Stimulated activated CD8-positive, alpha-beta memory T cell treated with anti-CD3 and anti-CD28 coated beads, Interleukin-2, amount 100 ng/mL, for 48 hours (primary cell): ENCODE measurements around the gene CTAGE8.
"Not testable (repeated sequence)": the region's sequence is repeated elsewhere in the genome, so short reads cannot be mapped to it uniquely, and the experiment has no call there.

ENCODE experiments used
- DNase-seq, 2 donors: peaks; one replicate each; pipeline ENCODE4 v3.0.0-alpha.2; 2020; ENCODE audit warnings: low read depth in 2 of 2

The CTAGE8 gene

GRCh38 chr7:144259067-144259466, 10.0 kb downstream of the CTAGE8 start:
- DNase-seq = not testable (repeated sequence)

DNA sequence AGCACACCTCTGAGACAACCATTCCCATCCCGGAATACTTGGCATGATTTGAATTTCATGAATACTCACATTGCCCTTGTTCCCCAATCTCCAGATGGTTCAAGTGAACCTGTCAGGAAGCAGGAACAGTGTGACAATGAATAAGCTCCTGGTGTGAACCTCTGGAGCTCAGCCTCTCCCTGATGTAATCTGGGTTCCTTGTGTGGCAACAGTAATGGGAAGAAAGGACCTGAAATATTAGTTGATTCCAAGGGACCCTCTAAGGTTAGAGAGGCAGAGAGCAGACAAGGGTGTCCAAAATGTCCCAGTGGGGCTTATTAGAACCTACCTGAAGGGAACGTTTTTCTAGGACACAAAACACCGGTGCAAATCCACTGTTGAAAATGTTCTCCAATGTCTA, 13.0 kb downstream of the CTAGE8 start:
- DNase-seq = no peak

DNA sequence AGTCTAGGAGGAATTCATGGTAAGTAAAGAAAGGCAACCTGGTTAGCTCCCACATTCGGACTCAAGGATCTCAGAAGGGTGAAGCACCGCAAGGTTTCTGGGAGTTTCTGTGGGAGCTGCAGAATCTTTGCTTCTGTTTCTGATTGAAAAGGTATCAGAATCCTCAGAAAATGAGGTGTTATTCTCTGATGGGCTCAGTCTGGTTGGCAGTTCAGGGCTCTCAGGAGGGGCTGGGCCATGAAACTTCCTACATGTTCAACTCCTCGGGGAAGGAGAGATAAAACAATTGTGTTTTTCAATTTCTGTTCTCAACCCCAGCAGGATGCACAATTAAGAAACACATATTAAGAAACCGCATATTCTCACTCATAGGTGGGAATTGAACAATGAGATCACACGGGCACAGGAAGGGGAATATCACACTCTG, 13.6 kb downstream of the CTAGE8 start:
- no peak for DNase-seq

DNA sequence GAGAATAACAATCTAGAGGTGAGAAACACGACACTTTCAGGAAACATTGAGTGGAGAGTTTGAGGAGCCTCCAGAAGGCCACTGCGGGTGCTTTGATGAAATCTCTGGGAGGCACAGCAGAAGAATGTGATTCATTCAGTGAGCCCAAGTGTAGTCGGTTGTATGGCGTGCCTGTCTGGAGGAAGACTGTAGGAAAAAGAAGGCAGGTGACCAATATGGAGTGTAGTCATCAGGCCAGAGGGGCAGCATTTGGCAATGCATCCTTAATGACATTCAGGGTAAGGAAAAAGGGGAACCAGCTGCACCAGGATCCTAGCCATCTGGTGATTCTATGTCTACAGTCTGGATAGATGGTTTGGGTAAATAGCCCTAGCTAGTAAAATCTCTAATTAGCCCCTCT, 16.8 kb downstream of the CTAGE8 start:
- not testable (repeated sequence) for DNase-seq

- DNase-seq = not testable (repeated sequence)
Measured at GRCh38 chr7:144247674-144248330, 21.3 kb downstream of the CTAGE8 start.

- not testable (repeated sequence) for DNase-seq
Measured at GRCh38 chr7:144246967-144247366, 22.1 kb downstream of the CTAGE8 start.

DNA sequence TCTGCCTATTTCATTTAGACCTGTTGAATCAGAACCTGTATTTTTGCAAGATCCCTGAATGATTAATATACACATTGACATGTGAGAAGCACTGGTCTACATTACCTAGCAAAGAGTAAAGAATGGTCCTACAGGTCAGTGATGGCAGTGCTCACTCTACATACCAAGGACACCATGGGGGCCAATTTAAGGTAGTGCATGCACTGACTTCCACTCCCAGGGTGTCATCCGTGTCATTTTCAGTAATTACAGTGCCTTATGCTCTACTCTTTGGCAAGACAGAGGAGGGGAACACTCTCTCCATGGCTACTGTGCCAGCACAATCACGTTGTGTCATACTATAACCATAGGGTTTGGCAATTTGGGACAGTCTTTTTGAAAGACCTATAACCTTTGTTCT, 23.7 kb downstream of the CTAGE8 start:
- DNase-seq = not testable (repeated sequence)

- DNase-seq = not testable (repeated sequence)
Measured at GRCh38 chr7:144239365-144239764, 29.7 kb downstream of the CTAGE8 start, which contains the start of gene OR2A42. Gene OR2A42, minus strand, starts transcription at chr7:144239605. Its CDS starts 6,762 bp downstream, at chr7:144232843.

- DNase-seq = not testable (repeated sequence)
Measured at GRCh38 chr7:144238530-144239082, 30.5 kb downstream of the CTAGE8 start.

GRCh38 chr7:144233039-144233438, 36.0 kb downstream of the CTAGE8 start:
- DNase-seq = not testable (repeated sequence)

DNA sequence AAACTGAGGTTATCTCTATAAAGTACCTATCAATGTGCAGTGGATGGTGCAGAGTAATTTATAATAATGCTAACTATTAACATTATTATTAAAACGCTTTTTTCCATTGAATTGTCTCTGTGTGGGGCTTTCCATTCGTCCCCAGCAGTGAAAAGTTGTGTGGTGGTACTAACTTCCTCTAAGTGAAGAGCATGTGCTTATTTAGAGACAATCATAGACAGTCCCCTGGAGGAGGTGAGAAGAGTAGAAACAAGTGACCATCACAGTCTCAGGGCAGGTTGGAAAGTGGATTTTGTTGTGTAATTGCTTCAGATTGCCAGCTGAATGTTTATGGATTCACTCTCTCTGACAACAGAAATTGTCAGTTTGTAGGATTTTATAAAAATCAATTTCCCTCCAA, 38.1 kb downstream of the CTAGE8 start:
- DNase-seq = not testable (repeated sequence)

- DNase-seq = not testable (repeated sequence)
Measured at GRCh38 chr7:144228810-144229209, 40.3 kb downstream of the CTAGE8 start.

DNA sequence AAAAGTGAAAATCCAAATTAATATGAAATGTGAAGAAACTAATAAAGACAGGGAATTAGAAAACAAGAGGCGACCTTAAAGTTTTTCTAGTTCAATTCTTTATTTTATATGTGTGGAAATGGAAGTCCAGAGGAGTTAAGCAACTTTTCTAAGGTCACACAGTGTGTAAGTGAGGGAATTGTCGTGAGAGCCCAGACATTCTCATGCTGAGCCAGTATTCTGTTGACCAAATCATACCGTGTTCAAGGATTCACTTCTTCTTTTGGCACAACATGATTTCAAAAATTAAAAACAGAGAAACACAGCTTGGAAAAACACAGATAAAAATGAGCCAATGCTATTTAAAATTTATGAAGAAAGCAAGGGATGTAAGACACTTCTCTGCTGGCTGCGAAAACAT, 42.2 kb downstream of the CTAGE8 start:
- not testable (repeated sequence) for DNase-seq

DNA sequence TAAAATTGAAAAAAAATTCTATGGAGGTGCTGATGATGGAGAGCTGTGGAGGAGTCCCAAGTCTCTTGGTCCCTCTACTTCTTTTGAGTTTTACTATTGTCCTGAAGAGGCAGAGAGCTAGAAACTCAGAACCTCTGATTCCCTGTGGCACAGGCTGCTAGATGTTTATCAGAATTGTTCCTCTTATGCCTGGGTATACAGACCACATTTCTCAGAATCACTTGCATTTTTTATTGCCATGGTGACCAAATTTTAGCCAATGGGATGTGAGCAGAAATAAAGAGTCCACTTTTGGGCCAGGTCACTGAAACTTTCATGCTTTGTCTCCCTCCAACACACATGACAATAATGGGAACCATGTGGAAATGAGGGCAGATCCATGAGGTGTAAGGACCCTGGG, 45.4 kb downstream of the CTAGE8 start:
- DNase-seq = not testable (repeated sequence)

GRCh38 chr7:144220531-144220930, 48.6 kb downstream of the CTAGE8 start:
- not testable (repeated sequence) for DNase-seq

DNA sequence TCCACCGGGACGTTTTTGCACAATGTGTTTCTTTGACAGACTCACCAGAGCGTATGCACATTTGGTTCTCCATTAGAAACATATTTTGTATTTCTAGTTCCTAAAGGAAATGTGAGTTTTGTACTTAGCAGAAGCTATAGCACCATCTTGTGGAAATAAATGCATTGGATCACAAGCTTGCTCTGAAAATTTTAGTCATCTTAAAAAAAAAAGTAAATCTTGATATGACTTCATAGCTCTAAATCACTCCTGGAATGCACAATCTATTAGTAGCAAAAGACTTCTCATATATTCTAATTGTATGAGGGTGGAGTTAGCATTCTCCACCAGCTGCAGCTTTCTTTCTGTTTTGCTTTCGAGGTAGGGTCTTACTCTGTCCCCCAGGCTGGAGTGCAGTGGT, 49.9 kb downstream of the CTAGE8 start:
- DNase-seq = not testable (repeated sequence)

DNA sequence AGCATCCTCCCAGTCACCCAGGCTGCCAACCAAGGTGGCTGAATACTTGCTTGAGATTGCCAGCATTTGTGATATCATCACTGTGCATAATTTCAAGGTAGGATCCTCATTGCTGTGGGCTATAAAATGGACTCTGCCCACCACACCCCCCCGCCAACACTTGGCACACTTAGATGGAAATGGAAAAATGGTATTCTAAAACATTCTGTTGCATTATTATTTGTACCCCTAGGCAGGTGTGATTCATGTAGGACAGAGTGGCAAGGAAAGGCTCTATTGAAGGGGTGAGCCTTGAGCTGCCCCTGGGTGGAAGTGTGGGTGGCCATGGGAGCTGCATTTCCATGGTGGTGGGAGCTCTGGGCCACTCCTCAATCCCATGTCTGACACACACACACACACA, 50.5 kb downstream of the CTAGE8 start:
- DNase-seq = not testable (repeated sequence)

- DNase-seq = not testable (repeated sequence)
Measured at GRCh38 chr7:144217200-144217599, 51.9 kb downstream of the CTAGE8 start.
